Loucy (cell line): Measurements from ENCODE around the gene VDAC2.

Experiments used
- CTCF ChIP-seq: fragments of 200-600 bp; sonication (generic); conservative IDR thresholded peaks from 2 replicates; pipeline ENCODE4 v1.5.1; 2014; ENCODE audit warnings: mild to moderate bottlenecking, antibody characterized with exemption, low read length
- EZH2phosphoT487 ChIP-seq: fragments of 200-600 bp; IDR thresholded peaks from 2 replicates; pipeline ENCODE4 v1.6.1; 2018; ENCODE audit warnings: antibody characterized with exemption, mild to moderate bottlenecking, moderate library complexity, borderline replicate concordance

- TF ChIP-seq CTCF (peak; percentile 97), EZH2phosphoT487 (no peak)
Observed at GRCh38 chr10:75230600-75231038, 20.0 kb downstream of the VDAC2 start.
